Stimulated activated CD8-positive, alpha-beta memory T cell treated with anti-CD3 and anti-CD28 coated beads, Interleukin-4, amount 100 ng/mL, for 4 hours (primary cell): ENCODE results near the gene ADSL.

Experiments
- DNase-seq, 2 donors: peaks; one replicate each; pipeline ENCODE4 v3.0.0-alpha.2; 2020; ENCODE audit warnings: low read depth in 2 of 2, low spot score in 1 of 2

The ADSL gene

GRCh38 chr22:40436505-40437431 lies 90.5 kb downstream of the ADSL start:
- no peak for DNase-seq
